Measurements from ENCODE around the gene RIC1.
"Not testable (repeated sequence)": the region's sequence is repeated elsewhere in the genome, so short reads cannot be mapped to it uniquely, and the experiment has no call there.

RIC1 gene

GRCh38 chr9:5628530-5629311 lies at the start of gene RIC1:
RIC1 (plus strand) TSS chr9:5629107; CDS start chr9:5629310, 203 bp downstream.
- DNase-seq, result peak; percentile 71

GRCh38 chr9:5579881-5580280 lies 49.0 kb upstream of the RIC1 start:
- DNase-seq, result no peak

- no peak for DNase-seq
These were observed 48.3 kb upstream of the RIC1 start for GRCh38 chr9:5580650-5581049.

- not testable (repeated sequence) for DNase-seq
These were observed 47.2 kb upstream of the RIC1 start for GRCh38 chr9:5581706-5582105.

- DNase-seq, result no peak
These were observed 46.1 kb upstream of the RIC1 start for GRCh38 chr9:5582835-5583195.

GRCh38 chr9:5586391-5586802 lies 42.5 kb upstream of the RIC1 start:
- no peak for DNase-seq

GRCh38 chr9:5587024-5587423 lies 41.9 kb upstream of the RIC1 start:
- no peak for DNase-seq

GRCh38 chr9:5592231-5592630 lies 36.7 kb upstream of the RIC1 start:
- DNase-seq, result no peak

GRCh38 chr9:5592904-5593303 lies 36.0 kb upstream of the RIC1 start:
- DNase-seq, result no peak

GRCh38 chr9:5593904-5594303 lies 35.0 kb upstream of the RIC1 start:
- no peak for DNase-seq

- DNase-seq, result no peak
These were observed 32.7 kb upstream of the RIC1 start for GRCh38 chr9:5596173-5596572.

- DNase-seq, result no peak
These were observed 20.3 kb upstream of the RIC1 start for GRCh38 chr9:5608298-5609225.

GRCh38 chr9:5609226-5609596 lies 19.7 kb upstream of the RIC1 start:
- DNase-seq, result no peak

- DNase-seq, result no peak
These were observed 18.4 kb upstream of the RIC1 start for GRCh38 chr9:5610491-5610890.

- no peak for DNase-seq
These were observed 17.4 kb upstream of the RIC1 start for GRCh38 chr9:5611321-5612184.

GRCh38 chr9:5612185-5612530 lies 16.7 kb upstream of the RIC1 start:
- DNase-seq, result no peak

- no peak for DNase-seq
These were observed 14.7 kb upstream of the RIC1 start for GRCh38 chr9:5614192-5614591.

GRCh38 chr9:5614985-5615384 lies 13.9 kb upstream of the RIC1 start:
- DNase-seq, result no peak

- no peak for DNase-seq
These were observed 11.2 kb upstream of the RIC1 start for GRCh38 chr9:5617749-5618148.

GRCh38 chr9:5620494-5620893 lies 8.4 kb upstream of the RIC1 start:
- no peak for DNase-seq

- no peak for DNase-seq
These were observed 7.6 kb upstream of the RIC1 start for GRCh38 chr9:5621327-5621726.

- no peak for DNase-seq
These were observed 6.9 kb upstream of the RIC1 start for GRCh38 chr9:5622016-5622415.

- DNase-seq, result no peak
These were observed 4.3 kb upstream of the RIC1 start for GRCh38 chr9:5624655-5625054.

All from NCI-H1694 treated with DMSO at 0.1 percent for 48 hours (cell line).